Motor neuron (in vitro differentiated cells): Measurements from ENCODE around the gene EEF1AKMT2. TPM values are rescaled to one million over a fixed set of nuclear protein-coding genes. Genes with fewer than 3 reads are reported as not detected.

Source experiments
- ATAC-seq, 8 experiments: fragments of 200-7000 bp; cut with Tn5 transposase; replicated peaks in 6 of 8; 2 replicates each; pipeline ENCODE4 v1.8.0; 2021; ENCODE audit warnings: mild to moderate bottlenecking in 8 of 8, moderate library complexity in 8 of 8
- H3K27ac ChIP-seq, 2 donors: fragments of 250-450 bp; sonication (Bioruptor Pico); 2 replicates each; pipeline ENCODE4 v1.9.0; 2021; ENCODE audit warnings: antibody characterized with exemption in 2 of 2, mild to moderate bottlenecking in 2 of 2, moderate library complexity in 1 of 2
- H3K4me1 ChIP-seq, 2 donors: fragments of 250-450 bp; sonication (Bioruptor Pico); replicated peaks in 1 of 2; 2 replicates each; pipeline ENCODE4 v1.6.1; 2021; ENCODE audit warnings: antibody characterized with exemption in 2 of 2, mild to moderate bottlenecking in 2 of 2, moderate library complexity in 1 of 2
- H3K4me3 ChIP-seq, 5 donors: fragments of 250-450 bp; sonication (Bioruptor Pico); 2 replicates each; pipeline ENCODE4 v1.9.0; 2021; ENCODE audit warnings: antibody characterized with exemption in 5 of 5, mild to moderate bottlenecking in 5 of 5, moderate library complexity in 4 of 5
- WGBS, 10 experiments: fragments of 450-650 bp; shearing (Covaris generic); methylation state at CpG; one replicate each; pipeline ENCODE4 v1.0.0; 2022; 5-methylcytosine and 5-hydroxymethylcytosine counted together
- in situ Hi-C, 9 experiments: fragments of 400-800 bp; cut with MboI; loops; one replicate each; pipeline ENCODE4 v1.15.0; 2021; ENCODE audit warnings: low sequenced_read_pairs in 9 of 9, low pct_unique_long_range_greater_than_20kb in 2 of 9; ENCODE audit not compliant: unreplicated experiment in 9 of 9
- total RNA-seq, 8 experiments: library from RNA; unstranded; fragments of 300-600 nt; gene quantifications; 2 replicates each; pipeline versions ENCODE4 v1.2.3 to v1.2.4, GENCODE V29; 2022

Gene EEF1AKMT2
- total RNA-seq, 8 experiments from 2014 or later = 10.6 to 28.9 (median 20.6) TPM

DNA sequence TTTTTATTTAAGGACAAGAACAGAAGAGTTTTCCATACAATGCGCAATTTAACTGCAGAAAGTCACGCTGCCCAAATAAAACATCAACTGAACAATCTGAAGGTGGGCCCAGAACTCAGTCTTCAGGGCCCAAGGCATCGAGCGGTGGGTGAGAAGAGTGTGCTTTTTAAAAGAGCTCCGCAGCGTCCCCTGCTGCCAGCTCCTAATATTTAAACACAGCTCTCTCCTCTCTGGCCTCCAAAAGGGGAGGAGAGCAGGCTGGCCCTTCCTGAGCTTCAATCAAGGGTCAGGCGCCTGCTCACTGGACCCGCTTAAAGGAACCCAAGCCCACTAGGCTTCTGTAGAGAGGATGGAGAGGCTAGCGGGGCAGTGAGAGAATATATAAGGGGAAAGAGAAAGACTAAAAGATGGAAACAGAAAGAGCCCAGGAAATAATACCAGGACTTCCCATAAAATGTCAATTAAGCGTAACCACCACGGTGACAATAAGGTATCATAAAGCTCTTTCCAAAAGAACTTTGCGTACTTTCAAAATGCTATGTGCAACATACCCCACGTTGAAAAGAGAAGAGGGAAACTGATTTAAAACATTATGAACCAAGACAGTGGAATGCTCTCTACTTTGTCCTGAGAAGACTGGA is 50.3 kb downstream of the EEF1AKMT2 start:
- peak; percentile 7 to 62 (median 48) for ATAC-seq
- no peak overlapping the region for H3K27ac ChIP-seq
- H3K4me1 ChIP-seq = peaks cover 60 to 61% of the 10 kb centered on the region in 2 donors
- 9 to 36% (median 27%) methylated on average over 2 to 11 of the region's 13 CpGs for WGBS, 10 experiments
- in situ Hi-C loops = loop anchor here in 7 of 9 experiments (10.0 to 25.0 kb wide), 4 partner anchors 179 to 207 kb away; no protein-coding TSS in a partner anchor
- H3K4me3 ChIP-seq = peak overlapping the region in 3 of 5 donors; percentile 1 to 73 (median 59)

DNA sequence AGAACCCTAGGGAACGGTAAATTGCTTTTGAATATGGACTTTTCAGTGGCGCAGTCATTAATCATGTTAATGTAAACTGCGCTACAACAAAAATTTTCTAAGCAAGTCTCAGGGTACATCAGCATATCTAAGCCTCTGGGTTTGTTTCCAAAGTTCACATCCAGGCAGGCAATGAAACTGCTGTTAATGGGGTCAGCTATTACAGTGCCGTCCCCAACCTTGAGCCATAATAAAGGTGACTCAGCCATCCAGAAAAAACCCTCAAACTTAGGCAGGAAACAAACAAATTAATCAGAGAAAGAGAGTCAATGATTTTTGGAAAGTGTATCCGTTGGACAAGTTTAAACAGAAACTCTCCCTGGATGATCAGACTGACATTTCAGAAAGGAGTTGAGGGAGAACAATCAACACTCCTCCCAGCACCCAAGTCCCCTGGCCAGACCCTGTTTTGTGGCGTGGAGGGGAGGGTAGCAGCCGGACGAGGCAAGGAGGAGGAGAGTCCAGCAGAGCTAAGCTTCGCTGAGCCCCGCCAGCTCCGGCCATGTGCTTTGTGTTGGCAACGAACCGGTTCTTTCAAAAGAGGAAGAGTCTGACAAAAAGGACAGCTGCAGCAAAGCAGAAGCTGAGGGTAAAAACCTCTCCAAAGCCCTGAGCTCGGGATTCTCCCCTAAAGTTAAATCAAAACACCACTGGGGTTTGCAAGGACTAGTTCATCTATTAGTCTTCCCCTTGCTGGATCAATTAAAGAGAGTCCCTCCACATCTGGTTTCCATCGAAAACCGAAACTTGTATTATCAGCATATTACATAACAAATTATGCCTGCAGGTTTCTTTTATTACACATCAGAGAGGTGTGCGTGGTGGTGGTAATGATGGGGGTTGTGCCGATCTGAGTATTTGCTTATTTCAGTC is 51.1 kb downstream of the EEF1AKMT2 start:
- WGBS, 10 experiments = 0 to 29% (median 11%) methylated on average over 4 to 17 of the region's 18 CpGs
- H3K4me3 ChIP-seq = peak overlapping the region in 2 of 5 donors; percentile 1 to 8
- ATAC-seq = peak in 4 of 8 experiments; percentile 1 to 13 (median 8)
- H3K27ac ChIP-seq = peak overlapping the region in 1 of 2 donors; percentile 41
- in situ Hi-C loops = loop anchor here in 7 of 9 experiments (10.0 to 25.0 kb wide), 4 partner anchors 178 to 206 kb away; no protein-coding TSS in a partner anchor
- H3K4me1 ChIP-seq = peaks cover 66% of the 10 kb centered on the region in 2 donors

- ATAC-seq = no peak
- Histone ChIP-seq H3K4me3 (no peak overlapping the region), H3K27ac (peak overlapping the region in 1 of 2 donors; percentile 41), H3K4me1 (peaks cover 66% of the 10 kb centered on the region in 2 donors)
- in situ Hi-C loops = loop anchor here in 7 of 9 experiments (10.0 to 25.0 kb wide), 4 partner anchors 178 to 205 kb away; no protein-coding TSS in a partner anchor
- WGBS, 10 experiments = 3 to 61% (median 19%) methylated on average over 1 to 7 of the region's 7 CpGs
These were observed 51.7 kb downstream of the EEF1AKMT2 start for GRCh38 chr10:124739986-124740368.

GRCh38 chr10:124739119-124739921 is 52.4 kb downstream of the EEF1AKMT2 start:
- H3K4me3 ChIP-seq = no peak overlapping the region
- H3K4me1 ChIP-seq = peaks cover 66% of the 10 kb centered on the region in 2 donors
- peak overlapping the region; percentile 14 to 41 for H3K27ac ChIP-seq
- 24 to 84% (median 55%) methylated on average over 1 to 8 of the region's 13 CpGs; no CpG with 5 or more reads in 1 of the 10 experiments for WGBS, 10 experiments
- no peak for ATAC-seq
- in situ Hi-C loops = loop anchor here in 5 of 9 experiments (25.0 kb wide), 2 partner anchors 177 to 202 kb away; no protein-coding TSS in a partner anchor

- H3K4me3 ChIP-seq = no peak overlapping the region
- H3K4me1 ChIP-seq = peaks cover 67 to 68% of the 10 kb centered on the region in 2 donors
- no peak overlapping the region for H3K27ac ChIP-seq
- no peak for ATAC-seq
- in situ Hi-C loops = loop anchor here in 5 of 9 experiments (25.0 kb wide), 2 partner anchors 176 to 201 kb away; no protein-coding TSS in a partner anchor
- 60 to 100% (median 75%) methylated on average over 1 to 6 of the region's 6 CpGs; no CpG with 5 or more reads in 1 of the 10 experiments for WGBS, 10 experiments
These were observed 53.2 kb downstream of the EEF1AKMT2 start for GRCh38 chr10:124738441-124738840.

DNA sequence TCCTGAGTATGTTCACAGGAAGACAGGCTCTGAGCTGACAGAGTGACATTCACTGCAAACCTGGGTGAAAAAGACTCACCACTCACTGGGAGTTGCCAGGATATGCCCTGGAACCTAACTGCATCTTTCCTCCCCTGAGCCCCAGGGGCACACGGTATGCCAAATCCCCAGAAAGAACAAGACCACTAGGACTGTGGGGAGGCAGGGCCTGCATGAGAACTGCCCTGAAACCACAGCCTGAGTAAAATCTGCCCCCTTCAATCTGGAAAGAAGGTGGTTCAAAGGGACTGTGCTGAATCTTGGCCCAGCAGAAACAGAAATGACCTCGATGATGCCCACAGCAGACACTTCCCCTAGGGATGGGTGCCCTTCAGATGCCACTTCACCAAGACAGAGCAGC is 54.0 kb downstream of the EEF1AKMT2 start:
- H3K4me3 ChIP-seq = no peak overlapping the region
- H3K27ac ChIP-seq = no peak overlapping the region
- ATAC-seq = no peak
- in situ Hi-C loops = loop anchor here in 5 of 9 experiments (25.0 kb wide), 2 partner anchors 175 to 200 kb away; no protein-coding TSS in a partner anchor
- H3K4me1 ChIP-seq = peaks cover 71 to 73% of the 10 kb centered on the region in 2 donors
- WGBS, 10 experiments = 80 to 100% (median 100%) methylated on average over 1 of the region's 2 CpGs; no CpG with 5 or more reads in 7 of the 10 experiments

GRCh38 chr10:124737221-124737620 is 54.5 kb downstream of the EEF1AKMT2 start:
- Histone ChIP-seq H3K4me1 (peaks cover 67 to 72% of the 10 kb centered on the region in 2 donors), H3K4me3 (no peak overlapping the region), H3K27ac (no peak overlapping the region)
- in situ Hi-C loops = loop anchor here in 5 of 9 experiments (25.0 kb wide), 2 partner anchors 175 to 200 kb away; no protein-coding TSS in a partner anchor
- no peak for ATAC-seq
- WGBS, 10 experiments = 0 to 100% (median 84%) methylated on average over 1 to 4 of the region's 7 CpGs; no CpG with 5 or more reads in 4 of the 10 experiments

GRCh38 chr10:124736491-124737136 is 55.1 kb downstream of the EEF1AKMT2 start:
- in situ Hi-C loops = loop anchor here in 5 of 9 experiments (25.0 kb wide), 2 partner anchors 174 to 199 kb away; no protein-coding TSS in a partner anchor
- ATAC-seq = peak; percentile 62 to 80 (median 73)
- 0 to 100% (median 50%) methylated on average over 1 to 6 of the region's 11 CpGs; no CpG with 5 or more reads in 3 of the 10 experiments for WGBS, 10 experiments
- peaks cover 61 to 66% of the 10 kb centered on the region in 2 donors for H3K4me1 ChIP-seq
- H3K27ac ChIP-seq = no peak overlapping the region
- no peak overlapping the region for H3K4me3 ChIP-seq

- 89 to 100% (median 91%) methylated on average over 2 to 10 of the region's 15 CpGs; no CpG with 5 or more reads in 2 of the 10 experiments for WGBS, 10 experiments
- H3K27ac ChIP-seq = no peak overlapping the region
- ATAC-seq = no peak
- peaks cover 53 to 57% of the 10 kb centered on the region in 2 donors for H3K4me1 ChIP-seq
- no peak overlapping the region for H3K4me3 ChIP-seq
- in situ Hi-C loops = loop anchor here in 5 of 9 experiments (25.0 kb wide), 2 partner anchors 173 to 198 kb away; no protein-coding TSS in a partner anchor
These were observed 56.0 kb downstream of the EEF1AKMT2 start for GRCh38 chr10:124735491-124736286.

DNA sequence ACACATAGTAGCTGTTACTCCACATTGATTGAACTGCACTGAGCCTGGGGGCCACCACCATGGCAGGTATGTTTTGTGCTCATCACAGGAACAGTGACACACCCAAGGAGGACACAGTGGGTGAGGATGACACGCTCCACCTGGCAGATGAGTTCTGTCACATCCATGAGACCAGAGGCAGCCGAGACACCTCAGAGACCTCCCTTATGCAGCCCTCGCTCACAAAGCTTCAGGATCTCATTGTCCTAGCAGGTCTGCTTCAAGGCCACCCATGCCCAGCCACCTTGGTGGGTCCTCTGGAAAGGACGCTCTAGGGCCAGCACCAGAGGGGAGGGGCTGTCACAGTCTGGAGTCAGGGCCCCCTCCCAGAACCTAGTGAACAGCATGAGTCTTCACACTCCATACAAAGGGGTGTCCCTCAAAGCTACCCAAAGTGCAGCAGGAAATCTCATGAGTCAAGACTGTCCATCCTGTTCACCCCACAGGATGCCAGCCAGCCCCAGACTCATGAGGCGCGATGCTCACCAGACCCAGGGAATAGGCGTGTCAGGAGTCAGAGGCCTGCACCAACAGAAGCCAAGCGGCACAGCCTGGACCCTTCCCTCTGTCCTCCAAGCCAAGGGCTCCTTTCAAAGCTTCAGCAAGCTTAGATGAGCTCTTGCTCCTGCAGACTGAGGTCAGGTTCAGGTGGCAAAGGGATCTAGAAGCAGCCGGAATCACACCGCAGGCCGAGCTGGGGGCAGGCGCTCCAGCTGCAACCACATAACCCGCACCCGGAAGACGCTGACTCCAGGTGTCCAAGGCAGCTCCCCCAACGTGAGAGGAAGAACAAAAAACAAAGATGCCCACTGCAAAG is 57.1 kb downstream of the EEF1AKMT2 start:
- peaks cover 41 to 45% of the 10 kb centered on the region in 2 donors for H3K4me1 ChIP-seq
- H3K27ac ChIP-seq = no peak overlapping the region
- in situ Hi-C loops = loop anchor here in 5 of 9 experiments (25.0 kb wide), 2 partner anchors 172 to 197 kb away; no protein-coding TSS in a partner anchor
- no peak overlapping the region for H3K4me3 ChIP-seq
- ATAC-seq = no peak
- 87 to 100% (median 100%) methylated on average over 1 to 4 of the region's 16 CpGs; no CpG with 5 or more reads in 4 of the 10 experiments for WGBS, 10 experiments
